A549 (cell line): ENCODE measurements around the gene CCL17. TPM values are rescaled to one million over a fixed set of nuclear protein-coding genes. Genes with fewer than 3 reads are reported as not detected.

Source experiments
- polyA plus RNA-seq, 4 experiments: library from polyadenylated mRNA; depleted of rRNA in 3 of 4; stranded (reverse); fragments of >200 nt; fragmentation: RNase III in 1 of 4; extraction: RNeasy Plus Mini Kit Qiagen cat#74134 plus additional on column Dnase treatment in 1 of 4; gene quantifications; 2 replicates in 3 of 4; 3 replicates in 1 of 4; pipeline ENCODE4 v1.2.3, GENCODE V29; 2011 to 2017

CCL17 gene
- polyA plus RNA-seq, 2 of the 4 experiments (the other 2 are of a cell fraction): not detected

Other genes starting within 250 kb of the CCL17 start
- gene PSME3IP1, start 218.7 kb upstream of the CCL17 start, polyA plus RNA-seq (2011; rRNA removed): 128 and 155 TPM in 2 replicates
- gene PSME3IP1, start 218.7 kb upstream of the CCL17 start, polyA plus RNA-seq (2017; fragmentation: RNase III; extraction: RNeasy Plus Mini Kit Qiagen cat#74134 plus additional on column Dnase treatment): 157 to 159 TPM (median 158 TPM) in 3 replicates
- gene RSPRY1, start 218.4 kb upstream of the CCL17 start, polyA plus RNA-seq (2011; rRNA removed): 50.0 and 58.5 TPM in 2 replicates
- 30.2 to 32.2 TPM (median 31.9 TPM) in 3 replicates for gene RSPRY1, start 218.4 kb upstream of the CCL17 start, polyA plus RNA-seq (2017; fragmentation: RNase III; extraction: RNeasy Plus Mini Kit Qiagen cat#74134 plus additional on column Dnase treatment)
- gene ARL2BP, start 159.5 kb upstream of the CCL17 start, polyA plus RNA-seq (2011; rRNA removed): 117 and 126 TPM in 2 replicates
- gene ARL2BP, start 159.5 kb upstream of the CCL17 start, polyA plus RNA-seq (2017; fragmentation: RNase III; extraction: RNeasy Plus Mini Kit Qiagen cat#74134 plus additional on column Dnase treatment): 64.0 to 68.7 TPM (median 67.0 TPM) in 3 replicates
- 3.3 and 3.7 TPM in 2 replicates for gene PLLP, start 120.1 kb upstream of the CCL17 start, polyA plus RNA-seq (2011; rRNA removed)
- gene PLLP, start 120.1 kb upstream of the CCL17 start, polyA plus RNA-seq (2017; fragmentation: RNase III; extraction: RNeasy Plus Mini Kit Qiagen cat#74134 plus additional on column Dnase treatment): 1.5 to 1.9 TPM (median 1.8 TPM) in 3 replicates
- gene CCL22, start 46.0 kb upstream of the CCL17 start, polyA plus RNA-seq (2011; rRNA removed): not detected in 2 replicates
- not detected in 3 replicates for gene CCL22, start 46.0 kb upstream of the CCL17 start, polyA plus RNA-seq (2017; fragmentation: RNase III; extraction: RNeasy Plus Mini Kit Qiagen cat#74134 plus additional on column Dnase treatment)
- gene CX3CL1, start 32.3 kb upstream of the CCL17 start, polyA plus RNA-seq (2011; rRNA removed): 0.10 and 0.17 TPM in 2 replicates
- 0.08 to 0.17 TPM (median 0.08 TPM) in 3 replicates for gene CX3CL1, start 32.3 kb upstream of the CCL17 start, polyA plus RNA-seq (2017; fragmentation: RNase III; extraction: RNeasy Plus Mini Kit Qiagen cat#74134 plus additional on column Dnase treatment)
- gene CIAPIN1, start 42.6 kb downstream of the CCL17 start, polyA plus RNA-seq (2011; rRNA removed): 101 and 114 TPM in 2 replicates
- gene CIAPIN1, start 42.6 kb downstream of the CCL17 start, polyA plus RNA-seq (2017; fragmentation: RNase III; extraction: RNeasy Plus Mini Kit Qiagen cat#74134 plus additional on column Dnase treatment): 69.1 to 75.0 TPM (median 71.5 TPM) in 3 replicates
- 109 and 130 TPM in 2 replicates for gene COQ9, start 42.7 kb downstream of the CCL17 start, polyA plus RNA-seq (2011; rRNA removed)
- gene COQ9, start 42.7 kb downstream of the CCL17 start, polyA plus RNA-seq (2017; fragmentation: RNase III; extraction: RNeasy Plus Mini Kit Qiagen cat#74134 plus additional on column Dnase treatment): 46.2 to 48.0 TPM (median 47.2 TPM) in 3 replicates
- 229 and 259 TPM in 2 replicates for gene POLR2C, start 57.9 kb downstream of the CCL17 start, polyA plus RNA-seq (2011; rRNA removed)
- gene POLR2C, start 57.9 kb downstream of the CCL17 start, polyA plus RNA-seq (2017; fragmentation: RNase III; extraction: RNeasy Plus Mini Kit Qiagen cat#74134 plus additional on column Dnase treatment): 141 to 148 TPM (median 146 TPM) in 3 replicates
- gene DOK4, start 81.7 kb downstream of the CCL17 start, polyA plus RNA-seq (2011; rRNA removed): 85.4 and 93.2 TPM in 2 replicates
- 51.9 to 70.3 TPM (median 65.2 TPM) in 3 replicates for gene DOK4, start 81.7 kb downstream of the CCL17 start, polyA plus RNA-seq (2017; fragmentation: RNase III; extraction: RNeasy Plus Mini Kit Qiagen cat#74134 plus additional on column Dnase treatment)
- 7.4 and 8.0 TPM in 2 replicates for gene CCDC102A, start 131.8 kb downstream of the CCL17 start, polyA plus RNA-seq (2011; rRNA removed)
- gene CCDC102A, start 131.8 kb downstream of the CCL17 start, polyA plus RNA-seq (2017; fragmentation: RNase III; extraction: RNeasy Plus Mini Kit Qiagen cat#74134 plus additional on column Dnase treatment): 7.6 to 8.5 TPM (median 8.3 TPM) in 3 replicates
- not detected in 2 replicates for gene ADGRG5, start 137.9 kb downstream of the CCL17 start, polyA plus RNA-seq (2011; rRNA removed)
- 0.06 TPM in 1 of 3 replicates, not detected in the others for gene ADGRG5, start 137.9 kb downstream of the CCL17 start, polyA plus RNA-seq (2017; fragmentation: RNase III; extraction: RNeasy Plus Mini Kit Qiagen cat#74134 plus additional on column Dnase treatment)
- 28.3 and 37.7 TPM in 2 replicates for gene ADGRG1, start 223.9 kb downstream of the CCL17 start, polyA plus RNA-seq (2011; rRNA removed)
- gene ADGRG1, start 223.9 kb downstream of the CCL17 start, polyA plus RNA-seq (2017; fragmentation: RNase III; extraction: RNeasy Plus Mini Kit Qiagen cat#74134 plus additional on column Dnase treatment): 91.8 to 142 TPM (median 130 TPM) in 3 replicates